Stimulated activated CD4-positive, alpha-beta T cell treated with anti-CD3 and anti-CD28 coated beads, Interleukin-12 subunit alpha, Interleukin-12 subunit beta, amount 100 ng/mL, for 24 hours (primary cell): Measurements from ENCODE around the gene EXOC3L4.
"Not testable (repeated sequence)": the region's sequence is repeated elsewhere in the genome, so short reads cannot be mapped to it uniquely, and the experiment has no call there.

Experiments
- DNase-seq, 2 experiments: peaks; one replicate each; pipeline ENCODE4 v3.0.0-alpha.2; 2020; ENCODE audit warnings: low read depth in 2 of 2

The EXOC3L4 gene

GRCh38 chr14:103105580-103106150 lies 11.1 kb downstream of the EXOC3L4 start:
- DNase-seq: no peak

- no peak for DNase-seq
Measured at GRCh38 chr14:103107455-103107854, 12.9 kb downstream of the EXOC3L4 start.

DNA sequence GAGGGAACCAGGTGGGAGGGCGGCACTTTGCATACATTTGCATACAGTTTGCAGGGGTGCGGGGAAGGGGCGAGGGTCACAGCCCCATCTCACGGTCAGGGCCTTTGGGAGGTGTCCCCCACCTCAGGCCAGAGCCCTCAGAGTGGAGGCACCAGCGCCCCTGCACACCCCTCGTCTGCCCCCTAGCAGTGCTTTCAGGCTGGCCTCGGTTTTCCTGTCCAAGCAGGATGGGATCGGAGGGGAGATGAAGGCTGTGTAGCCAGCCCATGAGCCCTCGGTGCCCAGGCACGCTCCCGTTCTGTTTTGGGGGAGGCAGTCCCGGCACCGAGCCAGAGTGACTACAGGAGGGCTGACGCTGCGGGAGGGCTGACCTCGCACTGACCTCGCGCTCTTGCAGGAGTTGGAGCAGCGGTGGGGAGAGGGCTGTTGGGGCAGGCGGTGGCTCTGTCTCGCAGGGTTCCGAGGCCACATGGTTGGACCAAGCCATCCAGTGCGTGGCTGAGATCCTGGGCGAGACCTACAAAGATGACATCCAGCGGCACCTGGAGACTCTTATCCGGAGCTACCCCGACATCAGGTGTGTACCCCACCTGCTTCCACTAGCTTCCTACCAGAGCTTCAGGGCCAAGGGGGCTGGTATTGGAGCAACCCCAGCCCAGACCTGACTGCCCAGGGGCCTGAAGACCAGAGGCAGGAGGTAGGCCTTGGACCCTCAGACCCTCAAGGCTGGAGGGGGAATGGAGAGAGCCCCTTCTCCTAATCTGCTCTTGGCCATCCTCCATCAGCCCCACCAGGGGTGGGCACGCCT lies 13.6 kb downstream of the EXOC3L4 start:
- no peak for DNase-seq

DNA sequence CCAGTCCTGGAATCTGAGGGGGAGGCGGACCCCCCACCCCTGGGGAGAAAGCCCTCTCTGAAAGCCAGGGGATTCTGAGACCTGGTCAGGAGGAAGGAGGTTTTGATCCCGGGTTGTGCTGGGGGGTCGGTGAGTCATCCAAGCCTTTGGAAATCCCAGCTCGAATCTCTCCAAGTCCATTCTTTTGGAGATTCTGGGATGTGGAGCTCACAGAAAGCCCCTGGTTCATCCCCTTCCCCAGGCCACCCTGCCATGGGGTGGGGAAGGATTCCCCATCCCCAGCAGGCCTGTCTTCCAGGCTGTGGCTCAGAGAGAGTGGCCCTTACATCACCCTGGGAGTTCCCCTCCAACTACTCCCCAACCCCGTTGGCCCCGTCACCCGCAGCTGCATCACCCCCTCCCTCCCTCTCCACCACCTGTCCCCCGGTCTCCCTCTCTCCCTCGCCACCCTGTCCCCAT lies 14.3 kb downstream of the EXOC3L4 start:
- DNase-seq: no peak

GRCh38 chr14:103109535-103110441 lies 15.3 kb downstream of the EXOC3L4 start:
- DNase-seq: no peak

DNA sequence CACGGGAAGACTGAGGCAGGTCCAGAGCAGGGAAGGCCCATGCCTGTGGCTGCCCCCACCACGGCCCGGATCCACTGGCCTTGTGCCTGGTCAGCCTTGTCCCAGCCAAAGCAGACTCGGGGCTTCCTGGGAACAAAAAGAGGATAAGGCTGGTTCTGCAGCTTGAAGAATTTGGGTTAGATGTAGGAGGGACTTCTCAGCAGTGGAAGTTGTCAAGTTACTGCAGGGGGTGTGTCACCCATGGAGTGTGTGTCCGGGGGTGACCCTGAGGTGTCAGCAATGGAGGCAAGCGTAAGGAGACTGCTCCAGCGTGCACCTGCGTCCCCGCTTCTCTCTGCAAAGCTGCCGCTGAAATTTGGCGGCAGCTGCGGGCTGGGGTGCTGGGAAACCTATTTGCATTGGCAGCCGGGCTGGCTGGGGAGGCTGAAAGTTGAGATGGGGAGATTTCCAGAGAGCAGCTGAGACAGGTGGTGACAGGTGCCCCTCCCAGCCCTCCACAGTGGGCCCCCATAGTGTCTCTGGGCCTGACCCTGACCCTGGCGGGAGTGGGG lies 16.2 kb downstream of the EXOC3L4 start:
- DNase-seq: no peak

- DNase-seq: no peak
Measured at GRCh38 chr14:103111232-103111868, 16.8 kb downstream of the EXOC3L4 start.

- DNase-seq: no peak
Measured at GRCh38 chr14:103112400-103113243, 18.1 kb downstream of the EXOC3L4 start.

DNA sequence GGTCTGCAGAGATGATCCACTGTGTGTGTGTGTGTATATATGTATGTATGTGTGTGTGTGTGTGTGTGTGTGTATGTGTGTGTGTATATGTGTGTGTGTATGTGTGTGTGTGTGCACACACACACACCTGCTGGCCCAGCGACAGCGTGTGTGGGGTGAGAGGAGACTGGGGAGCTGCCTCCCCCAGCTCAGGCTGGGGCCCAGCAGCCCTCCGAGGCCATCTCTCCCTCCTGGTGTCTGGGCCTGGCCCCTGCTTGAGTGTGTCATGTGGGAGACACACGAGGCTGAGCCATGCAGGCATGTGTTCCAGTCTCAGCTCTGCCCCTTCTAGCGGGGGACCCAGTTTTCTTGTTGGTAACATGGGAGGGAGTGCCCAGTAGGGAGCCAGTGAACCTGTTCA lies 18.8 kb downstream of the EXOC3L4 start:
- no peak for DNase-seq

DNA sequence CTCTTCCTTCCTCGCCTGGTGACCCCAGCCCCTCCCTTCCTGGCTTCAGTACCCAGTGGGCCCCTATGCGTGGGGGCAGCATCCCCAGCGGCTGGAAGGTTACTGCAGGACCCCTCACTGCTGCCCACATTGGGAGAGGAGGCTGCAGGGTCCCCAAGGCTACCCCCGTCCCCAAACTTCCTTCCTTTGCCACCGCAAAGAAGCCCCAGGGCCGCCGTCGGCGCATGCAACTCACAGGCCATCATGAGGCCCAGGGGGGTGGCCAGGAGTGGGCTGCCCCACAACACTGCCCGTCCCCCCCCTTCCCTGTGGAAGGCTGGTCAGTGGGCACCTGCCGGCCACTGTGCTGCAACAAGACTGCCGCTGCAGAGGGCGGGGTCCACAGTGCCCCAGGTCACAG lies 19.2 kb downstream of the EXOC3L4 start:
- DNase-seq: no peak

- not testable (repeated sequence) for DNase-seq
Measured at GRCh38 chr14:103115086-103115679, 20.7 kb downstream of the EXOC3L4 start.

GRCh38 chr14:103115845-103116572 lies 21.5 kb downstream of the EXOC3L4 start:
- DNase-seq: no peak

DNA sequence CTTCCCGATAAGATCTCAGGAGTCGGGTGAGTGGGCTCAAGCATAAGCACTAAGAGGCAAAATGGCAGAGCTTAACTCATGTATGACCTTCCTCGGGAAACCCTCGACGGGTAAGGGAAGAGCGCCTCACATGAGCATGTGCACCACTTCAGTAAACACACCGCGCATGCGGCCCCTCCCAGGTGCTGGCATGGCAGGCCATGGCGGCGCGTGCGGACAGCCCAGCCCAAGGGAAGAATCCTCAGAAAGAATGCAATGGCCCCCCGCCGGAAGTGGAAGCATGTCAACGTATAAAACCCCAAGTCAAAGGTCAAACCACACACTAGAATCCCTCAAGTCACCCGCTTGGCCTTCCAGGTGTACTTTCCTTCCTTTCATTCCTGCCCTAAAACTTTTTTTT lies 22.1 kb downstream of the EXOC3L4 start:
- no peak for DNase-seq

GRCh38 chr14:103117499-103117898 lies 23.0 kb downstream of the EXOC3L4 start:
- not testable (repeated sequence) for DNase-seq

DNA sequence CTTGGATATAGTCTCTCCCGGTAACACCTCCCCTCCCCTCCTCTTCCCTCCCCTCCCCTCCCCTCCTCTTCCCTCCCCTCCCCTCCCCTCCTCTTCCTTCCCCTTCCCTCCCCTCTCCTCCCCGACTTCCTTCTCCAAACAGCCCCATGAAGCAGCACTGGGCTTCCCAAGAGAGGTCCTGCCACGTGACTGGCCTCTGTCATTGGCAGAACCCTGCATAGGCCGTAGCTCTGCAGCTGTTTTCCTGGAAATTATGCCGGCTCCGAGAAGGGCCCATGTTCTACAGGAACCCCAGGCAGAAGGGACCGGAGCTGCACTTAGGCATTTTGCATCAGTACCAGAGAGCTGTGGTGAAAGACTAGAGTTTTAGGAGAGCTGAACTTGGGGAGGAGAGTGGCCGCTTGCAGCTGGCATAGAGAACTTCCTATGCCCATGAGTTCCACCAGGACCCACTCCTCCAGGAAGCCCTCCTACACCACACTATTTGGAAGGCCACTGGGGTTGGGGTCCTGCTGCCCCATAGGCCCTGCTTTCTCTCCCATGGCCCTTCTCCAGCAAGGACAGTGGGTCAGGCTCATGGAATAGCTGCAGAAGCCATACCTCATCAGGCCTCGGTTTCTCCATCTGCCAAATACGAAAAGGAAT lies 23.6 kb downstream of the EXOC3L4 start:
- no peak for DNase-seq

GRCh38 chr14:103118663-103119404 lies 24.3 kb downstream of the EXOC3L4 start:
- DNase-seq: no peak

DNA sequence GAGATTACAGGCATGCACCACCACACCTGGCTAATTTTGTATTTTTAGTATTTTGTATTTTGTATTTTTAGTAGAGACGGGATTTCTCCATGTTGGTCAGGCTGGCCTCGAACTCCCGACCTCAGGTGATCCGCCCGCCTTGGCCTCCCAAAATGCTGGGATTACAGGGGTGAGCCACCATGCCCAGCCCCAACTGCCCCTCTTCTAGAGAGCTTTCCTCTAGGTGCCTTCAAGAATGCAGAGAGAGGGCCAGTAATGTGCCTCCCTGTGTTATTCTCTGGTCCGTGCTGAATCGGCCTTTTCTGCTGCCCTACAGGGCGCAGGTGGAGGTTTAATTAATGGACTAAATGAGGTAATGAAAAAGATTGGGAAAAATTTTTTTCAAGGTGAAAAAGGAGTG lies 25.0 kb downstream of the EXOC3L4 start:
- DNase-seq: not testable (repeated sequence)

DNA sequence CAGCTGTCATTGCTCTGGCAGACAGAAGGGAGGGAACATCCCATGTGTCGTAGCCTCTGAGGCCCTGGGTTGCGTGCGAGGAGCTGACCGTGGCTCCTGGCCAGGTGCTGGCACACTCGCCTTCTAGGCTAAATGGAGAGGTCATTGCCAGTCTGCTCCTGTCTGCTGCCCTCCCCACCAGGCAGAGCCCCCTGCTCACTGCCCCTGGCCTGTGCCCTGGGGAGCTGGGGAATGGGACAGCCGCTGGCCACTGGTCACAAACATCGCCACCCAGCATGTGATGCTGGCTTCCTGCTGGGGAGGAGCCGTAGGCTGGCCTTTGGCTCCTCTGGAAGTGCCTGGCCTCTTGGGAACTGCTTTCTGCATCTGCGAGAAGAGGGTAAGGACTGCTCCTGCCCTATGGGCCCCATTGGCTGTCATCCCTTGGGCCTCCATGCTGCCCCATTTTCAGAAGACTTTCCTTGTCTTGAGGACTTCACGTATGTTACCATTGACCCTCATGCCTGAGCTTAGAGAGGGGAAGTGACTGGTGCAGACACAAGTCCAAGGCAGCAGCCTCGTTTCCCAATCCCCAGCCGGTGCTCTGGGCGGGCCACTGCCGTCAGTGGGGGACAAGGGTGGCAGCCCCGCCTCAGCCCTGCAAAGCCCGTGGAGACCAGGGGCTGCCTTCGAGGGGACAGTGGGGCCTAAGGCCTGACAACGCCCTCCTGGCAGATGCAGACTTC lies 26.8 kb downstream of the EXOC3L4 start:
- no peak for DNase-seq
